ENCODE measurements around the gene THAP7.
"Not testable (repeated sequence)": the region's sequence is repeated elsewhere in the genome, so short reads cannot be mapped to it uniquely, and the experiment has no call there.

The THAP7 gene

DNA sequence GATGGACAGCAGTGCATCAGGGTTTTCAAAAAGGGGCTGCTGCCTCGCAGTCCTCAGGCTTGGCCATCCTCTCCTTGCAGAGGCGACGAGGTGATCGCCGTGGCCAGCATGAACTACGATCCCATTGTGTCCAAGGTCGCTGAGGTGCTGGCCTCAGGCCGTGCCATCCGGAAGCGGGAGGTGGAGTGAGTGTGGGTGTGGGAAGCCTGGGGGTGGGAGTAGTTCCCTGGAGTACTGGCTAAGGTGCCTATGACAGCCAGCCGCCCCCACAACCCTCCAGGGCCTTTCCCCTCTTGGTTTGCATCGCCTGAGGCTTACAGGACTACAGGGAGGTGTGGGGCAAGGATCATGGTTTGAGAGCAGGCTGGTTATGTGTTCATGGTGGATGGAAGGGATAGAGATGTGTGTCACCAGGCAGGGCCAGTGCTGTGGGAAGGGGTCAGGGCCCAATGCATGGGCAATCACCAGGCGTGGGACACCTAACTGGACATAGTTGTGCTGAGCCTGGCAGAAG, 21.9 kb downstream of the THAP7 start:
- in situ Hi-C loops (cut with MboI; ENCODE audit: low sequenced_read_pairs) = no loop called here

DNA sequence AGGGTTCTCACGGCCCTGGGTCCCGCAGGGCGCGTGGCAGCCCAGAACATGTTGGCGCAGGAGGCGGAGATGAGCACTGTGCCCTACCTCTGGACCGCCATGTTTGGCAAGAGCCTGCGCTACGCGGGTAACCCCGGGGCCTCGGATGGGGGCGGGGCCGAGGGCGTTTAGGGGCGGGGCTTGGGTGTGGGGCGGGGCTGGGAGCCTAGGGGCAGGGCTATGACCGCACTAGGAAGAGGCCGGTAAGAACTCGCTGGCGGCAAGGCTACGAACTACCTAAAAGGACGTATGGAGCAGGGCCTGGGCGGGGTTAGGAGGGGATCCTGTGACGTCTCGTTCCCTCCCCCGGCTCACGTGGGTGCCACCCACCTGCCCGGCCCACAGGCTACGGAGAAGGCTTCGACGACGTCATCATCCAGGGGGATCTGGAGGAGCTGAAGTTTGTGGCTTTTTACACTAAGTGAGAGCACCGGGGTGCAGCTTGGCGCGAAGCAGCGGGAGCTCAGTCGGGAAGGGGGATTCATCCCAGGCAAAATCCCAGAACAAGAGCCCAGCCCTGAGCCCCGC, 22.6 kb downstream of the THAP7 start:
- in situ Hi-C loops (cut with MboI; ENCODE audit: low sequenced_read_pairs) = no loop called here

DNA sequence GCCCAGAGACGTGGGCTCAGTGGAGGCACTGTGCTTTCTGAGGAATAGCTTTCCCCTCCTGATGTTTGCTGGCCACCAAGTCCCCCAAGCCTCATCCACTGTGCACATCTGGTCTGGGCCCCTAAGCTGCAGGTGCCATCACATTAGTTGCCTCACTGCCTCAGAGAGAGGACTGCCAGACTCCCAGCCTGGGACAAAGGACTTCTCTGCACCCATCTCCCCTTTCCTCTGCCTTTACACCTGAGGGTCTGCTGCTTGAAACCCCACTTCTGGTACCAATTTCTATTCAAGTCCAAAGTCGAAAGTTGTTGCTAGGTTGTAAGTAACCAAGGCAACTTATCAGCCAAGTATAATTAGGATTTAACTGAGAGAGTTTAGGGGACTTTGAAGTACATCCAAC, 23.5 kb downstream of the THAP7 start:
- in situ Hi-C loops (cut with MboI; ENCODE audit: low sequenced_read_pairs) = no loop called here

DNA sequence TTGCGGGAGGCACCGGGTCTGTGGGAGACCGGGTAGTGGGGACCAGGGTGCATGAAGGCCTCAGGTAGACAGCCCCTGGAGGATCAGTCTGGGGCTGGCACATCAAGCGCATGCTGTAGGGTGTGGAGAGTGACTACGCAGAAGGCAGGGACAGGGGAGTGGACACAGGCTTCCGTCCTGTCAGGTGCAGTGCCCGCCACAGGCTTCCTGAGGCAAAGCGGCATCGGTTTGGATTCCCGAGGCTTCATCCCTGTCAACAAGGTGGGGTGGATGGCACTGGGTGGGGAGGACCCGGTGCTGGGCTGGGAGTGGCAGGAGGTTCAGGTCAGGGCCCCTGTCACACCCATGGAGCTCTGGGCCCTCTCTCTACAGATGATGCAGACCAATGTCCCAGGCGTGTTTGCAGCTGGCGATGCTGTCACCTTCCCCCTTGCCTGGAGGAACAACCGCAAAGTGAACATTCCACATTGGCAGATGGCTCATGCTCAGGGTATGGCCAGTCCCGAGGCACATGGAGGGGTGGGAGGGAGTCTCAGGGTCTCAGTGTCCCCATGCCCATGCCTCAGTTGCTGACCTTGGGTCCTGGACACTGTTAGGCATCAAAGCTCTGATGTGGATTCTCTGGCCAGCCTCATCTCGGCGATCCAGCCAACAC, 24.3 kb downstream of the THAP7 start:
- in situ Hi-C loops (cut with MboI; ENCODE audit: low sequenced_read_pairs) = no loop called here

DNA sequence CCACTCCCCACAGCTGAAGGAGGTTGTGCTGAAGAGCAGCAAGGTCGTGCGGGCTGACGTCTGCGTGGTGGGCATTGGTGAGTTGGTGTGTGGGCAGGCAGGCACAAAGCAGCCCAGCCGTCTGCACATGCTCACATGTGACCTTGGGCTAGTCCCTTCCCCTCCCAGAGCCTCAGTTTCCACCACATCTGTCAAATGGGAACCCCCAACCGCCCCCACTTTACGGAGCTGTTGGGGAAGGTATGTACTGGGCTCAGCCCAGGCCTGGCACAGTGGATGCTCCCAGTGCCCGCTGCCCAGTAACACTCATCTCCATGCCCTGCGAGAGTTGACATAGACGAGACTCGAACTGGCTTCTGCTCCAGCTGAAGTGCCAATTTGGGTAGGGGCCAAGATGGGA, 24.9 kb downstream of the THAP7 start:
- in situ Hi-C loops (cut with MboI; ENCODE audit: low sequenced_read_pairs) = no loop called here

DNA sequence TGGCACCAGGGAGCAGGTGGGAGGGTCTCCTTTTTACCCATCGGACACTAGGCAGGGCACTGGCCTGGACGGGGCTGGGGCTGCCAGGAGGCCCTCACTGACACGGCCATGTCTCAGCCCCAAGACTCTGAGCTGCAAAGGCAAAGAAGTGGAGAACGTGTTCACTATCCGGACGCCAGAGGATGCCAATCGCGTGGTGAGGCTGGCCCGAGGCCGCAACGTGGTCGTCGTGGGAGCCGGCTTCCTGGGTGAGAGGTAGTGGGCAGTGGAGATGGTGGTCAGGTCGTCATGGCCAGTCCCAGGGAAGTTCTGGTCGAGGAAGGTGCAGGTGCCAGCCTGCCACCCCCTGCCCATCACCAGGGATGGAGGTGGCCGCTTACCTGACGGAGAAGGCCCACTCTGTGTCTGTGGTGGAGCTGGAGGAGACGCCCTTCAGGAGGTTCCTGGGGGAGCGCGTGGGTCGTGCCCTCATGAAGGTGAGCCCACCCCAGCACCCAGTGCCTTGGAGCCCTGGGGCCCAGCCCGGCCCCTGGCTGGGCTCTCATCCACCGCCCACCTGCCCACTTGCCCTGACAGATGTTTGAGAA, 25.5 kb downstream of the THAP7 start:
- in situ Hi-C loops (cut with MboI; ENCODE audit: low sequenced_read_pairs) = no loop called here

DNA sequence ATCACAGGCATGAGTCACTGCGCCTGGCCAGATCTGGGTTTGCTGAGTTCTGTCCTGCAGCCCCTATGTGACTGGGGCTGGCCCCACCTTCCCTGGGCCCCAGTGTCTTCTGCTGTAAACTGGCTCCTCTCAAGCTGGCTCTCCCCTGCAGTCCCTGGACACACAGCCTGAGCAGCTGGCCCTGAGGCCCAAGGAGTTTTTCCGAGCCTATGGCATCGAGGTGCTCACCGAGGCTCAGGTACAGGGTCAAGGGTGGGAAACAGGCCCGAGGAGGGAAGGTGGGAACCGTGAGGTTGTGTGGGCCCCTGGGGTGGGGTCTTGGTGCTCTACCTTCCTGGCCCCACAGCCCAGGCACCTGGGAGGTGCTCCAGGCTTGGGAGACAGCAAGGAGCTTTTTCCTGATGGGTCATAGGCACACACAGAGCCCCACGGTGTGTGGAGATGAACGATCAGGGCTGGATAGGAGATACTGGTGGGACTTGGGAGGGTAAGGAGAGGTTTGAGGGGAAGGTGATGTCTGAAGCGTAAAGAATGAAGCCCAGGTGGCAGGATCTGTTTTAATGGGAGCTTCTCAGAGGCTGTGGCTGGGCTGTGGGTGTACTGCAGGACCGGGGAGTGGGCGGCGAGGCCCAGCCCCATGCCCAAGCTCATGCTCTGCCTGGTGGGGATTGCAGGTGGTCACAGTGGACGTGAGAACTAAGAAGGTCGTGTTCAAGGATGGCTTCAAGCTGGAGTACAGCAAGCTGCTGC, 26.2 kb downstream of the THAP7 start:
- in situ Hi-C loops (cut with MboI; ENCODE audit: low sequenced_read_pairs) = no loop called here

DNA sequence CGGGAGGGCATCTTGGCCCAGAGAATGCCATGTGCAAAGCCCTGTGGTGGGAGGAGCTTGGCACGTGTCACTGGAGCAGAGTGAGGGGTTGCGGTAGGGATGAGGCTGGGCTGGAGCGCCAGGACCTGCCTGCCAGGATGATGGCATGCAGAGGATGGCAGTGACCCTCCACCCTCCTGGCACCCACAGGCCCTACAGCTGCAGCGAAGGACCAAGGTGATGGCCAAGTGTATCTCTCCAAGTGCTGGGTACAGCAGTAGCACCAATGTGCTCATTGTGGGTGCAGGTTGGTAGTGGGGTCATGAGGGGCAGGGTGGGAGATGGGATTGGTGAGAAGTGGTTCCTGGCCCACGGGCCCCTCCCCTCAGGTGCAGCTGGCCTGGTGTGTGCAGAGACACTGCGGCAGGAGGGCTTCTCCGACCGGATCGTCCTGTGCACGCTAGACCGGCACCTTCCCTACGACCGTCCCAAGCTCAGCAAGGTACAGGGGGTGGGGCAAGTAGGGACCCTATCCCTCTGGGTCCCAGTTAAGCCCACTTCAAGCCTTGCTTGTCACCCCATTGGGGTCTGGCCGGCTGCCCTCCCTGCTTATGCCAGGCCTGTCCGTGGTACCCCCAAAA, 27.5 kb downstream of the THAP7 start:
- in situ Hi-C loops (cut with MboI; ENCODE audit: low sequenced_read_pairs) = no loop called here

DNA sequence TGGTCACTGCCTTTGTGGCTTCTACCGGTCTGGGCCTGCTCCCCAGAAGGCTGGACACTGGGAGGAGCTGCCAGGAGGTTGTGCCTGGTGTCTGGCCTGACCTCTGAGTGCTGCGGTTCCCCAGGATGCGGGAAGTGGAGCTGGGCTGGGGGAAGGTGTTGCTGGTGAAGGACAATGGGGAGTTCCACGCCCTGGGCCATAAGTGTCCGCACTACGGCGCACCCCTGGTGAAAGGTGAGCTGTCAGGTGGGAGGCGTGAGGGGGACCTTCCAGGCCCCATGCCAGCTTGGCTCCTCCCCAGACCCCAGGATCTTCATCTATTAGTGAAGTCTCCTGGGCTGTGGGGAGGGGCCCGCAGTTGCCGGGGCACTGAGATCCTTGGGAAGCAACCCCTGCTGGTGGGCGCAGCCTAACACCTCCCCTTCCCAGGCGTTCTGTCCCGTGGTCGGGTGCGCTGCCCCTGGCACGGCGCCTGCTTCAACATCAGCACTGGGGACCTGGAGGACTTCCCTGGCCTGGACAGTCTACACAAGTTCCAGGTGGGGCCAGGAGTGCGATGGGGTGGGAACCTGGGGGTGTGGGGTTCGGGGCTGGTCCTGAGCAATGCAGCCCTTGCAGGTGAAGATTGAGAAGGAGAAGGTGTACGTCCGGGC, 28.2 kb downstream of the THAP7 start:
- in situ Hi-C loops (cut with MboI; ENCODE audit: low sequenced_read_pairs) = no loop called here

DNA sequence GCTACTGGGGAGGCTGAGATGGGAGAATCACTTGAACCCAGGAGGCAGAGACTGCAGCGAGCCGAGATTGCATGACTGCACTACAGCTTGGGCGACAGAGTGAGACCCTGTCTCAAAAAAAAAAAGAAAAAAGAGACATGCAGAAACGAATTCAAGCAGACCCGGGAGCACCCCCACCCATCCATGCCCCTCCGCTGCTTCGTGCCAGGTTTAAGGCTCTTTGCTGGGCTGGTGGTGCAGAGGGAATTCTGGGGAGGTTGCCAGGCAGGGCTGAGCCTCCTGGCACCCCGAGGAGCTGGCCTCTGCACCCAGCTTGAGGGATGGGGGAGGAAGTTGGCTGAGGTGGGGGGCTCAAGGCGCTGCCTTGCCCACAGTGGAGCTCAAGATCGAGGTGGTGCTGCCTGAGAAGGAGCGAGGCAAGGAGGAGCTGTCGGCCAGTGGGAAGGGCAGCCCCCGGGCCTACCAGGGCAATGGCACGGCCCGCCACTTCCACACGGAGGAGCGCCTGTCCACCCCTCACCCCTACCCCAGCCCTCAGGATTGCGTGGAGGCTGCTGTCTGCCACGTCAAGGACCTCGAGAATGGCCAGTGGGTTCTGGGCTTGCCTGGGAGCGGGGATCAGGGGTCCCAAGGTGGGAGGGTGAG, 28.9 kb downstream of the THAP7 start:
- in situ Hi-C loops (cut with MboI; ENCODE audit: low sequenced_read_pairs) = no loop called here

DNA sequence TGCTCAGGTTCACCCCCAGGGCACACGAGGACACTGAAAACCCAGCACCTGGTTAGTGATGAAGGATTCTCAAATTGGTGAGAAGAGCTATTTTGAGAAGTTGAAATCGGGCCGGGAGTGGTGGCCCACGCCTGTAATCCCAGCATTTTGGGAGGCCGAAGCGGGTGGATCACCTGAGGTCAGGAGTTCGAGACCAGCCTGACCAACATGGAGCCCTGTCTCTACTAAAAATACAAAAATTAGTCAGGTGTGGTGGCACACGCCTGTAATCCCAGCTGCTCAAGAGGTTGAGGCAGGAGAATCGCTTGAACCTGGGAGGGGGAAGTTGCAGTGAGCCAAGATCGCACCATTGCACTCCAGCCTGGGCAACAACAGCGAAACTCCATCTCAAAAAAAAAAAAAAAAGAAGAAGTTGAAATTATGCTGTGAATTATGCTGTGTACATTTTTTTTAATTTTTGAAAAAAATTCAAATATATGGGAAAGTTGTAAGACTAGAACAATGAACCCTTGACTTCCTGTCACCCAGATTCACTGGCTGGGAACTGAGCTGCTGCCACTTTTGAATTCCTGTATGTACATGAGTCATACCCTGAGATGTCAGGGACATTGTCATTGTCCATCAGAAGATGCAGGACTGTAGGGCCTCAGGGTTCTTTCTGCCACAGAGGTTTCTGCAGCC, 29.8 kb downstream of the THAP7 start:
- in situ Hi-C loops (cut with MboI; ENCODE audit: low sequenced_read_pairs) = not testable (repeated sequence)

DNA sequence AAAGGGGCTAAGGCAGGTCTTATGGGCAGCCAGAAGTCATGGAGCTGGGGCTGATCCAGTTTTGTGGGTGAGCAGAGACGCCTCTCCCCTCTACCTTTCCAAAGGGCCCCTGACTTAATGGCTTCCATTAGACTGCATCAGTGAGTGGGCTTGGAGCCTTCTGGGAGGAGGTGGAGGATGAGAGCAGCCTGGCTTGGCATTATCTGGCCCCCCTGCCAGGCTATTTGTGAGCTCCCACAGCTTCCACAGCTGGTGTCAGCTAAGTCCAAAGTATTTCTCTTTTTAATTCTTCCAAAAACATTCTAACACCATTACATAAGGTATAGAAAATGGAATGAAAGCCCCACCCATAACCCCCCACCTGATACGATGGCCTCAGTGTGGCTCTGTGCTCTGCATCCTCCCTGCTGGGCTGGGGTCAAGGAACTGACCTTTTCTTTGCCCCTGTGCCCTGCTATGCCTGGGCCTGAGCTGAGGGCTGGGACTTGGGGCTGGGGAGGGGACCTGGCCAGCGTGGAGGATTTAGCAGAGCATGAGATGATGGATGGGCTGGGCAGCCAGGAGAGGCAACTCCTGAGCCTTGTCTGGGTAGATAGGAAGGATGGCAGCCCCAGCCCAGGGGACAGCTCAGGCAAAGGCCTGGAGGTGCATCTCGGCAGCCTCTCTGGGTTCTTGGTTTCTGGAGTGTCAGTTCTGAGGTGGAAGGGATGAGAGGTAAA, 30.8 kb downstream of the THAP7 start:
- in situ Hi-C loops (cut with MboI; ENCODE audit: low sequenced_read_pairs) = no loop called here

DNA sequence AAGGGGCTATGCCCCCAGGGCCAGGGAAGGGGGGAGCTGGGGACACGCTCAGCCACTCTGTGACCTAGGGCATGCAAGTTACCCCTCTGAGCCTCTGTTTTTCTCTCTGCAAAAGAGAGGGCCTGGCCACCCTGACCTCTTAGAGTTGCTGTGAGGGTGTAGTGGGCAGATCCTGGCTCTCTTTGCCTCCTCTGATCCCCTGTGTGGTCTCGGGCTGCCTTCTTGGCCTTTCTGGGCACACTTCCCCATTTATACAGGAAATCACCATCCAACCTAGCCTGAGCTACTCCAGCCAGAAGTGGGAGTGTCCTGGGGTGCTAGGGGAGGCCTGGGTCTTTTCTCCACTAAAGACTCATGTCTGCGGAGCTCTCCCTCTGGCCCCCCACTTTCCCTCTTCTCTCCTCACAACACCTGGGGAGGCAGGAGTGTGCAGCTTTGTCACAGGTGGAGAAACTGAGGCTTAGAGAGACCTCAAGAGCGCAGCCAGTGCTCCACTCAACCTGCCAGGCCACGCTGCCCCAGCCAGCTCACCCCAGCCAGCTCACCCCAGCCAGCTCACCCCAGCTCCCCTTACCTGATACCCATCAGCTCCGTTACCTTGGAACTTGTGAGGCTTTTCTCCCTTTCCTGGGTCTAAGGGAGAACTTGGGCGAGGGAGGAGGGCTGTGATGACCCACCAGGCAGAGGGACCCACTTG, 33.5 kb downstream of the THAP7 start:
- in situ Hi-C loops (cut with MboI; ENCODE audit: low sequenced_read_pairs) = no loop called here

DNA sequence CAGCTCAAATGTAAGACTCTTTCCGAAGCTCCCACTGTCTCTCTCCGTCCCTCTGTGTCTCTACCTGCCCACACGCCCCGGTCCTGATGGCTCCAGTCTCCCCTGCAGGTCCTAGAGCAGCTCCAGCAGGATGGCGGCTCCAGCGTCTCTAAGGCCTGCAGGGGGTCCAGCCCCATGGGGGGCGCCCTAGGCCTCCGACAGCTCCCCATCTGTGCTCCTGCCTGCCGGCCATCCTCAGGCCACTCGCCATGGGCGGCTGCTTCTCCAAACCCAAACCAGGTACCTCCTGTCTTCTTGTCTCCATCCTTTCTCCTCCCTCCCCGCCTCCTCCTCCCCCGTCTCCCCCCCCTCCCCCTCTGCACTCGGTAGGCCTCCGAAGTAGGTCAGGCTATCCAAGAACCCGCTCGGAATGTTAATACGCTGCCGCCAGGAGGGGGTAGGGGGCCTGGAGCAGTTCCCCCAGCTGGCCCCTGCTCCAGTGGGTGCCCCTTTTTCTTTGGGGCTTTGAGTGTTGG, 34.2 kb downstream of the THAP7 start:
- in situ Hi-C loops (cut with MboI; ENCODE audit: low sequenced_read_pairs) = no loop called here

DNA sequence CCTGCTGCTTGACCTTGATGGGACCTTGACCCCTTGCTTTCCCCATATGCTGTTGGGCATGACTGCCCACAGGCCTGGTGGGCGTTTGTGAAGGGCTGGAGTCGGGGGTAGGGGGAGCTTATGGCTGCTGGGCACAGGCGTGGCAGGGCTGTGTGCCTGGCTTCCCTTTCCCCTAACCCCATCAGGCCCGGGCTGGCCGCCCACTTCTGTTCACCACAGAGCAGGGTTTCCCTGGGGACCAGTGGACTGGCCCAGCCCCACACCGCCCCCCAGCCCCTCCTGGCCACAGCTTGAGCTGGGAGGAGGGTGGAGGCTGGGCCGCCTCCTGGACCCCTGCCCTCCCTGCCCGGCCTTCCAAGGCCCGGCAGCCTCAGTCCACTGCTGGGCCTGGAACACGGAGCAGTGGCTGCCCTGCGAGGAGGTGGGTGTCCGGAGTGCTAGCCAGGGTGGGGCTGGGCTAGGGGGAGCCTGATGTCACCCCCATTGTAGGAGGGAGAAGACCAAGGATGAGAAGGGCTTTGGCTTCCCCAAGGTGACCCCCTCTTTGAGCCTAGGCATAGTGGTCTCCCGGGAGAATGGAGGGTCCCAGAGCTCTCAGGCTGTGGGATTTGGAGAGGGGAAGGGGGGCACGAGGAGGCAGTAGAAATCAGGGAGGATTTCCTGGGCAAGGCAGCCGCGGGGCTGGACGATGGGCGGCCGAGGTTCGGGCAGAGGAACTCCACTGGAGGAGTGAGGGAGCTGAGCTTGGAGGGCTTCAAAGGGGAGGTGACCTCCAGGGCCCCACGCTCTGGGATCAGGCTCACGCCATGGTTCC, 34.8 kb downstream of the THAP7 start, which contains the start of gene AIFM3:
AIFM3 (plus strand) TSS at position 373 of the 814 bp plus-strand sequence. CDS start 690 bp downstream, outside the sequence.
- in situ Hi-C loops (cut with MboI; ENCODE audit: low sequenced_read_pairs) = no loop called here

DNA sequence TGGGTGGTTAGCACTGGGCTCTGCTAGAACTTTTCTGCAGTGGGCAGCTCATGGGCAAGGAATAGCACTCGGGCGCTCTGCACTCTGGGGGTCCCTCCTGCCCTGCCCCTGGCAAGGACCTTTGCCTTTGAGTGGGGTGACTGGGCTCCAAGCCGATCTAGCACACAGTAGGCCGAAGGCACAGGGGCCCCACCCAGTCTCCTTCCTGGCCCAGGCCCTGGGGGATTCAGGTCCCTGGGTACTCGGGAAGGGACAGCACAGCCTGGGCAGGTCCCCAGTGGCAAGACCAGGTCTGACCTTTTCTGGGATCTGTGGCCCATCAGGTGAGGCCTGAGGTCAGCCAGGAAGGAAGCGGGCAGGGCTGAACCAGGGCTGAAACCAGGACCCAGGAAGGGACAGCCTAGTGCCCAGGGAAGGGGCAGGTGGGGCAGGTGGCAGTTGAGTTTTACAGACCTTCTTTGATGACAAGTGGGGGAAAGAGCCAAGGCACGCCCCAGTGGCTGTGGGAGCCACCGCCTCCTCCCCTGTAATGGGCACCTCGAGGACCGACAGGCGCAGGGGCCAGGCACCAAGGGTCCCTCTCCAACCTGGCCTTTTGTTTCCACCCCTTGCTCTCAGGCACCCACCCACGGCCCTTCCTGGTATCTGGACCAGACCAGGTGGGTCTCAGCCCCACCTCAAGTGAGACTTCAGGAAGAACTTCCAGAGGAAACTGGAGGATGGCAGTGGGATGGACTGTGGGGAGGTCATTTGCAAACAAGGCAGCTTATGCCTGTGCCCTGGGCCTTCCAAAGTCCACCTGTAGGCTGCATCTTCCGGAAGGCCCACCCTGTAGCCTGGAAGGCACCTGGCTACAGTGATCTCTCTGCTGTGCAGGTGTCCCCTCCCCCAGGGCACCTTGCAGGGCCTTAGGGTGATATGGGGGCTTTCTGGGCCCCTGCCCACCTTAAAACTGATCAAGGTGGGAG, 35.7 kb downstream of the THAP7 start:
- in situ Hi-C loops (cut with MboI; ENCODE audit: low sequenced_read_pairs) = no loop called here

Measured in HL-60/S4 (cell line).